ENCODE measurements around the gene ZDHHC22.
A peak's percentile ranks its signal among the peaks of the same experiment; 100 is the strongest.

Gene ZDHHC22

DNA sequence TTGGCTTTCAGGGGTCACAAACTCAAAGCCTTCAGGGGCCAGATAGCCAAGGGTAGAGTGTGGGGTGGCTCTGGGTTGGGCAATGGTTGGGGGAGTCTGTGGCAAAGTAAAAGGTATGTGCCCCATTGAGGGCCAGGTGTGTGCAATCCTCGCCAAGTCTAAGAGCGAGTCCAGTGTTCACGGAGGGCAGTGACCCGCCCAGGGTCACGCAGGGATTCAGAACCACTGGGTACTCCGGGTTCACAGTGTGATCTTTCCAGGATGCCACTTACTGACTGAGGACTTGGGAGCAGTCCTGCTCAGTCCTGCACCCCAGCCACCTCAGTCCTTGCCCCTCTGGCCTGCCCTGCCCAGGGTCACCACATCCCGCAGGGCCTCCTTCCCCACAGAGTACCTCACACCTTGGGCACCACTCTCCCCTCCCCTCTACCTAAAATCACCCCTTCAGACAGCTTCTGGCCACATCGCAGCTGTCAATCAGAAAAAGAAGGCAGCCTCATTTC, 15.7 kb downstream of the ZDHHC22 start:
- no peak for DNase-seq

GRCh38 chr14:77125281-77125801, 16.2 kb downstream of the ZDHHC22 start:
- no peak for DNase-seq

DNA sequence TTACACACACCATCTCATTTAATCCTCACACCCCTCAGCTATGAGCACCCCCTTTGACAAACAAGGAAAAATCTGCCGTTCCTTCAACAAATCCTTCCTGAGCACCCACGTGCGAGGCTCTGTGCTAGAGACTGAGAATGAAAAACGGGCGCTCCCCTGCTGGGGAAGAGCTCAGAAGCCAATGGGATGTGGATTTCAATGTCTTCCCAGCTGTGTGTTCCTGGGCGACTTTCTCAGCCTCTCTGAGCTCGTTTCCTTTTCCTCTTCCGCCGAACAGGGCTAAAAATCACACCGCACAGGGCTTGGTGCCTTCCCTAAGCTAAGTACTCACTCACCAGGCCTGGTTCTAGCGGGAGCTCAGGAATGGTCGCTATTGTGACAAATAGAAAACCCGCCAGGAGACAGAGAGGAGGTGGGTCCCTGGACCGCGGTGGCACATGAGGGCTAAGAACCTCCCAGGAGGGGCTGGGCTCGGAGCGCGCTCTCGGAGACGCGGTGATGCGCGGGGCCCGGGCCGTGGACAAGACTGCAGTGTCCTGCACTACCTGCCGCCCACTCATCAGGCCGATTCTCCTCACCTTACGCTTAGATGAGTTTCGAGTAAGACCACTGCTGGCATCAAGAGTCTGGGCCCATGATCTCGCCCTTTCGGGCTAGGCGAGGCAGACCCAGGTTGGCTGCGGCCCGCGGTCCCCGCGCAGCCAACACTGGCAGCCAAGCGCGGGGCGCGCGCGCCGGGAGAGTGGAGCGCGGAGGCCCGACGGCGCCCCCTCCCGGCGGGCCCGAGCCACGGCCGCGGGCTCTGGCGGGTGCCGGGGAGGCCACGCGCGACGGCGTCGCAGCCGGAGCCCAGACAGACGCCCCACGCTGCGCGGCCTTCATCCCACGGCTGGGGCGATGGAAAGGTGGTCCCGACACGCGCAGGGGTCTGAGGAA, 17.0 kb downstream of the ZDHHC22 start:
- peak; percentile 40 for DNase-seq

DNA sequence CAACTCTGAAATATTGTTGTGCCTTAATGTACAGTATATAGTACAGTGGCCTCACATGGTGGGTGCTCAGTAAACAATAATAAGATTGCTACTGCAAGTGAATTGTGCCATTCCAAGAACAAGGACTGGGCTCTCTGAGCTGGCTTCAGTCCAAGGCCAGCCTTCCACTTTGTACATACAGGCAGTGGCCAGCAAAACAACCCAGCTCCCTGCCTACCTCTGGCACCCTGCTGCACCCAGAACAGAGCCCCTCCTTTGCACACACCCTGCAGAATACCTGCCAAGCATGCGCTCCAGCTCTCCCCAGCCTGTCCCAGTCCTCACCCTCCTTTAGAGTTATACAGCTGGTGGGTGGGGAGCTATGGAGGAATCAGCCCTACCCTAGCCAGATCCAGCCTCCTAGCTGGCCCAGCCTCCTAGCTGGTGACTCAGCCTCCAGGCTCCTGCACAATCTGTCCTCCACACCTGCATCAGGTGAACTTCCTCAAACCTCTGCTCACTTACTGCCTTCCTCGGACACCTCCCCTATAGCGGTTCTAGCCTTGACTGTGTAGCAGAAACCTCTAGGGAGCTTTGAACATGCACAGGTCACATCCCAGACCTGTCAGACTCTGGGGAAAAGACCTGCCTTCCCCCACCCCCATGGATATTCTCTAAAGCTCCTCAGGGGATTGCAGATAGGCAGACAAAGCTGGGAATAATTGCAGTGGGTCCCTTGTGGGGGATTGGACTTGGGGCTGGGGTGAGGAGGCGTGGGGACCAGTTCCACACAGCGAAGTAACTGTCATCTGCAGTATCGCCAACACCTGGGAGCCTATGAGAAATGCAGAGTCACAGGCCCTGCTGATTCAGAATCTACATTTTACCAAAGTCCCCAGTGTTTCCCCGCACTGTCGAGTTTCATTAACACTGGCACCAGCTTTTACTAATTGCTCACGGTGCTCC, 17.9 kb downstream of the ZDHHC22 start:
- DNase-seq: no peak

DNA sequence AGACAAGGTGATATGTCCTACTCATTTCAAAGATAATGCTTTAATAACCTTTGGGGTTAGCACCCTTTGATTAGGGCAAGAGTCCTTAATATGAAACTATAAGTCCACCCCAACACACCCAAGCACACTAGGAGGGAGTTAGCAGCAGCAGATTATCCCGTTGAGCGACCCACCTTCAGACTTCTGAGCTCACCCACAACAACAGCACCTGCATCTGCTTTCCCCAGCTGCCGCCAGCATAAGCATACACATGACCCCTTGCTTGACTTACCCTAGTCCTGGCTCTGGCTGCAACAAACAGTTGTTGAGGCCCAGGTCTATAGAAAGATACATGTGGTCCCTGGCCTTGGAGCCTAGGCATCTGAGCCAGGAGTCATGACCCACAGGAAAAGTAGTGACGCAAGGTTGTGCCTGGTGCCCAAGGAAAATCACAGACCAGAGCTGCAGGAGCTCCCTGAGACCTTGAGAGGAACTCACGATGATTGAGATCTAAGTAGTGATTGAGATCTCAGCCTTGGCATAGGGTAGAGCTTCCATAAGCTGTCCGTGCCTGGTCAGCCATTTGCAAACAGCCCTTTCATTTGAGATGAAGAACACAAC, 19.0 kb downstream of the ZDHHC22 start:
- DNase-seq: no peak

GRCh38 chr14:77120771-77121743, 20.5 kb downstream of the ZDHHC22 start:
- no peak for DNase-seq

DNA sequence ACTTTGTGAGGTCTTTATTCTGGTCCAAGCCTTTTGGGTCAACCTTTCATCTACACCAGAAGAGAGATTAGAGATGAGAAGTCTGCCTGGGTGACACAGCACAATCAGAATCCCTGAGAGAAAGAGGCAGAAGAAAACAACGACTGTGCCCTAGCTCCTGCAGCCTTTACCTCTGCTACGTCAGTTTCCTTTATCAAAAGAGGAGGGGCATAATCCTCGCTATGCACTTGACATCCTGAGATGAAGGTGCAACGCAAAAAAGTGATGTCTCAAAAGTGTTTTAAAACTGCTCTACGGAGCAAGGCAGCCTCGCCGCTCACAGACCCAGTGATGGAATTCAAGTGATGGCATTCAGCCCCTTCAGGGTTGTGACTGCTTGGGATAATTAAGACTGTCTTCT, 21.7 kb downstream of the ZDHHC22 start:
- no peak for DNase-seq

- no peak for DNase-seq
These were observed 25.3 kb downstream of the ZDHHC22 start for GRCh38 chr14:77116172-77116817.

DNA sequence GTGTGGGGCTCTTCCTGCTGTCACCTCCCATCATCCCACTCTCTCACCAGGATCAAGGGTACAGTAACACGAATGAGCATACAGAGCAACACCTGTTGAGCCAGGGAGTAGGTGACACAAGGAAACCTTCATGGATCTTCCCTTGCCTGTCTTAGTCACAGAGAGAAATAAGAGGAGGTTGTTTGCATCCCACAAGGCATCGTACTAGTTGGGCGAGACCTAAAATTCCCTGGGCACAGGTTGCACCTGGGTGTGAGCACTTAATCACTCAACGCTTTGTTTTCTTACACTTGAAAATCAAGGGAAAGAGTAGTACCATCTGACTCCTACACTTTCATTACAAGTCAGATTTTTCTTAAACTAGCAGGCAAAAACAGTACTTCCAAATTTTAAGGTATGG, 27.0 kb downstream of the ZDHHC22 start:
- DNase-seq: no peak

DNA sequence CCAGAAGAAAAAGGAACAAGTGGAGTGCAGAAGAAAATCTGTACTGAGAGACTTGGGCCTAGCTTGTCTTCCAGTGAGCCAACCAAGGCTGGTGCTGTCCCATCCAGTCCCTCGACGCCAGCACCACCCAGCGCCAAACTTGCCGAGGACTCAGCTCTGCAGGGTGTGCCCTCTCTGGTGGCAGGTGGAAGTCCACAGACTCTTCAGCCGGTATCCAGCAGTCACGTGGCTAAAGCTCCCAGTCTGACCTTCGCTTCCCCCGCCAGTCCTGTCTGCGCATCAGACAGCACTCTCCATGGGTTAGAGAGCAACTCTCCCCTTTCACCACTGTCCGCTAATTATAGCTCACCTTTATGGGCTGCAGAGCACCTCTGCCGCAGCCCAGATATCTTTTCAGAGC, 27.9 kb downstream of the ZDHHC22 start:
- DNase-seq: no peak

DNA sequence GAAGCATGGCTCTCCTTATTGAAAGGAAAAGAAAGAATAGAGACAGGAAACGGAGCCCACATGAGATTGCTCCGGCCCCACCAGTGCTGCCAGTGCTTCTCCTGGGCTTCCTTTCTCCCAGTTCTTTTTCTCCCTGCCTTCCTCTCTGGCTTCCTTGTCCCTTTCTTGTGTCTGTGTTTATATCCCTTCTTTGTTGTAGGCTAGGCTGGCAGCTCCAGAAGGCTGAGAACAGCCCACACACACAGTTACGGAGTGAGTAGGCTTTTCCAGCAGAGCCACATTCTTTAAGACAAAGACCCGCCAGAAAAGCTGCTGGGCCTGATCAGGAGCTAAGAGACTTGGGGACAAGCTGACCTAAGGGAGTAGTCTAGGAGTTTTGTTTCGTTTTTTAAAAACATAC, 30.6 kb downstream of the ZDHHC22 start:
- no peak for DNase-seq

DNA sequence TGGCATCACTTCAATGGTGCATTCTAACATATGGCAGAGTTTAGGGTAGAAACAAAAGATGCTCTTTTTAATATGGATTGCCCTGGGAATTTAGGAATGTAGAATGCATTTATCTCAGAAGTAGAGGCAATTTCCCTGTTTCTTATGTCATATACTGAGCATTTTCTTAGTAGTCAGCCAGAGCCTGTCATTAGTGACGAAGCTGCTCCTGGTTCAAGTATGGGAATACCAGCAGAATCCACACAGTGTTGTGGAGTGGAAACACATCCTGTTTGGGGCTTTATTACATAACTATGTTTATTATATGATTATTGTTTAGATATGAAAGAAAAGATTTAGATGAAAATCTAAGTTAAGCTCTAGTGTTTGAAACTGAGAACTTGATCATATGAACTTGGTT, 31.3 kb downstream of the ZDHHC22 start:
- no peak for DNase-seq

- no peak for DNase-seq
These were observed 31.9 kb downstream of the ZDHHC22 start for GRCh38 chr14:77109656-77110055.

DNA sequence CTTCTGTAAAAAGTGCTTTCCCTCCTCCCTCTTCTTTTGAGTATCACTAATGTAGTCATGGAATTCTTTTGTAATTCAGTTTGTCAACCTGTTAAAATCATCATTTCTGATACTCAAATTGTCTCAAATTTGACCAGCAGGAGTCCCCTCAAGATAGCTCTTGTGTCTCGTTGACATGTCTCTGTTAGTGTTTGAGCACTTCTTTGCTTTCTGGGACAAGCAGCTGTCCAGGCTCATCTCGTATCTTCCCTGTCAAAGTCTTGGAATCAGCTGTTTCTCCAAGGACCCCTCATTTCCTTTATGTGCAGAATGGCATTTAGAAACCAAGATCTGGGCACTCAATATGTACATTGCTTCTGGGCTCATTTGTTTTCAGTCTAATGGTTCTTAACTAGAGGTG, 32.8 kb downstream of the ZDHHC22 start:
- DNase-seq: no peak

GRCh38 chr14:77107228-77107627, 34.4 kb downstream of the ZDHHC22 start:
- no peak for DNase-seq

- DNase-seq: no peak
These were observed 34.9 kb downstream of the ZDHHC22 start for GRCh38 chr14:77106666-77107065.

DNA sequence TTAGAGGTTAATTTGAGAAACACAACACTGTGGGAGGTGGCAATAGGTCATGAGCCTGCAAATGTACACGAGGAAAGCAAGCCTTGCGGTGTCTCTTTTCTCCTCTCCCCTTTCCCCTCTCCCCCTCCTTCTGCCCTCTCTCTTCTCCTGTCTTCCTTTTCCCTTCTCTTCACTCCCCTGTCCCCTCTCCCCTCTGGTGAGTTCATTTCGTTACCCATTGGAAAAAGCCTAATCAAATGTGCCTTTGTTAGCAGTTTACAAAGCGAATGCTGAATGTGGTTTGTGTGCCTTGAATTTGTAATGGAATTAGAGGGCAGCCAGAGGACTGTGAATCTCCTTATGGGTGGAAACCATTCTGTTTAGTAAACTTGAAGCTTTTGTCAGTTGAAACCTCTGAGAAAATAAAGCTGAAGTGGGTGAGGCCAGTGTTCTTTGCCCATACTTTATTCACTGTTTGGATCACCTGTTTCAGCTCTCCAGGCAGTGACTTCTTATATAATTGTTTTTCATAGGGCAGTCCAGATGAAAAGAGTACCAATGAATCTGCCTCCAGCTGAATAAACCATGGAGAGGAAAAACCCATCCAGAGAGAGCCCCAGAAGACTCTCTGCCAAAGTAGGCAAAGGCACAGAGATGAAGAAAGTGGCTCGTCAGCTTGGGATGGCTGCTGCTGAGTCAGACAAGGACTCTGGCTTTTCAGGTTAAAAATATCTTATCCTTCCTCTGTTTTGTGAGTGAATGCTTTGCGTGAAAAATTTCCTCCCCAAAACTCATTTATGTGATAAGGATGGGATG, 36.2 kb downstream of the ZDHHC22 start:
- DNase-seq: no peak

DNA sequence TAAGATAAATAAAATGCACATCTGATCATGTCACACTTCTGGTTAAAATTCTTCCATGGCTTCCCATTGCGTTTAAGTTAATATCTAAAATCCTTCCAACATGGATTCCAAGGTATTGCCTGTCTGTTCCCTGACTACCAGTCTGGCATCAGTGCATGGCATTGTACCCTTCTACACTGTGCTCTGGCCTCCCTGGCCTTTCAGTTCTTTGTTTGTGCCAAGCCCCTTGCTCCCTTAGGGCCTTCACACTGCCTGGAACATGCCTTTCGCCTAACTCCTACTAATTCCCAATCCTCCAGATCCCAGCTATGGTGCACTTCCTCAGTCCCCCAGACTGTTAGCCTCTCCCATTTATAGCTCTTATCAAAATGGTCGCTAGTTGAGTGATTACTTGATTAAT, 37.2 kb downstream of the ZDHHC22 start:
- DNase-seq: no peak

GRCh38 chr14:77103951-77104350, 37.6 kb downstream of the ZDHHC22 start:
- DNase-seq: no peak

- no peak for DNase-seq
These were observed 38.1 kb downstream of the ZDHHC22 start for GRCh38 chr14:77103475-77103874.

All from activated gamma-delta T cell (primary cell).